ENCODE measurements around the gene FOXO1.

Gene FOXO1

DNA sequence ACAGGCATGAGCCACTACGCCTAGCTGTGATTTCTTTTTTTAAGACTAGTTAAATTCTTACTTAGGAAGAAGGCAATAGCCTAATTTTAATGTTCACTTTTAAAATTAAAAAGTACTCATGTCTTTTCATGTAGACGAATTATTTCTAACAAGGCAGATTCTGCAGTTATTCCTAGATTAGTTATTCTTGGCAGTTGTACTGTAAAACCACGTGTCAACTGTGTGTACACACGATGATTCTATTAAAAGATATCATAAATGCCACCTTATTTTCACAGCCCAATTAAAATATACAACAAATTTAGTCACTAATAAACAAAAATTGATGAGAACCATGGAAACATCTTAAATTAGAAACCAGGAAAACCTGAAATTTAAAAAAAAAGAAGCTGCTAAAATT lies 10.6 kb upstream of the FOXO1 start:
- no peak for TF ChIP-seq CTCF (IDR thresholded peaks at IDR 0.05; ENCODE audit: insufficient read depth, low read length, poor library complexity, severe bottlenecking)
- Histone ChIP-seq H3K4me3 (replicated peaks; ENCODE audit: low read depth, low read length) (no peak overlapping the region), H3K36me3 (ENCODE audit: control insufficient read depth, insufficient read depth, low read length) (no peaks in the 10 kb centered on the region), H3K27me3 (replicated peaks; ENCODE audit: control insufficient read depth, insufficient read depth, low read length) (no peaks in the 10 kb centered on the region)
- no peak for DNase-seq (ENCODE audit: extremely low read depth, insufficient read length)

GRCh38 chr13:40676007-40676406 lies 9.6 kb upstream of the FOXO1 start:
- H3K4me3 ChIP-seq (replicated peaks; ENCODE audit: low read depth, low read length): no peak overlapping the region
- TF ChIP-seq CTCF (IDR thresholded peaks at IDR 0.05; ENCODE audit: insufficient read depth, low read length, poor library complexity, severe bottlenecking): no peak
- DNase-seq (ENCODE audit: extremely low read depth, insufficient read length): no peak
- no peaks in the 10 kb centered on the region for H3K36me3 ChIP-seq (ENCODE audit: control insufficient read depth, insufficient read depth, low read length)
- no peaks in the 10 kb centered on the region for H3K27me3 ChIP-seq (replicated peaks; ENCODE audit: control insufficient read depth, insufficient read depth, low read length)

GRCh38 chr13:40673414-40673813 lies 7.0 kb upstream of the FOXO1 start:
- Histone ChIP-seq H3K4me3 (replicated peaks; ENCODE audit: low read depth, low read length) (no peak overlapping the region), H3K36me3 (ENCODE audit: control insufficient read depth, insufficient read depth, low read length) (no peaks in the 10 kb centered on the region), H3K27me3 (replicated peaks; ENCODE audit: control insufficient read depth, insufficient read depth, low read length) (no peaks in the 10 kb centered on the region)
- DNase-seq (ENCODE audit: extremely low read depth, insufficient read length): no peak
- no peak for TF ChIP-seq CTCF (IDR thresholded peaks at IDR 0.05; ENCODE audit: insufficient read depth, low read length, poor library complexity, severe bottlenecking)

GRCh38 chr13:40672765-40673397 lies 6.4 kb upstream of the FOXO1 start:
- no peak for TF ChIP-seq CTCF (IDR thresholded peaks at IDR 0.05; ENCODE audit: insufficient read depth, low read length, poor library complexity, severe bottlenecking)
- Histone ChIP-seq H3K4me3 (replicated peaks; ENCODE audit: low read depth, low read length) (no peak overlapping the region), H3K27me3 (replicated peaks; ENCODE audit: control insufficient read depth, insufficient read depth, low read length) (no peaks in the 10 kb centered on the region), H3K36me3 (ENCODE audit: control insufficient read depth, insufficient read depth, low read length) (no peaks in the 10 kb centered on the region)
- DNase-seq (ENCODE audit: extremely low read depth, insufficient read length): no peak

- H3K36me3 ChIP-seq (ENCODE audit: control insufficient read depth, insufficient read depth, low read length): no peaks in the 10 kb centered on the region
- H3K27me3 ChIP-seq (replicated peaks; ENCODE audit: control insufficient read depth, insufficient read depth, low read length): no peaks in the 10 kb centered on the region
- no peak for TF ChIP-seq CTCF (IDR thresholded peaks at IDR 0.05; ENCODE audit: insufficient read depth, low read length, poor library complexity, severe bottlenecking)
- H3K4me3 ChIP-seq (replicated peaks; ENCODE audit: low read depth, low read length): no peak overlapping the region
- no peak for DNase-seq (ENCODE audit: extremely low read depth, insufficient read length)
Measured at GRCh38 chr13:40671956-40672764, 5.7 kb upstream of the FOXO1 start.
